K562 (cell line): ENCODE data around the gene TNRC6B. TPM values are rescaled to one million over a fixed set of nuclear protein-coding genes. Genes with fewer than 3 reads are reported as not detected.

Experiments
- ATAC-seq: fragments of 200-7000 bp; cut with Tn5 transposase; 3 replicates; pipeline ENCODE4 v1.9.1; 2020; ENCODE audit warnings: moderate library complexity
- BruUV-seq: library from RNA; stranded (reverse); fragments of 400-500 nt; replicated peaks from 2 replicates; lab custom pipeline; 2021; lab: Mats Ljungman, UMichigan
- CTCF ChIA-PET: fragments of 300-600 bp; formaldehyde crosslinking; extraction: SDS; loops from one replicate; lab custom pipeline; 2021; ENCODE audit warnings: low intra/inter-chr PET ratio; lab: Yijun Ruan, JAX
- POLR2A ChIA-PET: fragments of 300-600, 350-650 bp; sonication (Branson Sonifier 250); formaldehyde crosslinking; extraction: SDS; loops from one replicate; lab custom pipeline; 2021; ENCODE audit warnings: antibody characterized with exemption, inconsistent platforms; lab: Yijun Ruan, JAX
- DNase-seq, 4 experiments: peaks; one replicate each; pipeline versions ENCODE4 v3.0.0 to v3.0.0-alpha.2; 2011 to 2018; ENCODE audit warnings: low spot score in 3 of 4, mixed read lengths in 3 of 4; ENCODE audit errors: extremely low read depth in 1 of 4
- FAIRE-seq: peaks from 2 replicates; lab custom pipeline; 2011; peaks lifted over from hg19 to GRCh38; lab: Jason Lieb, UNC
- H2AFZ ChIP-seq: 2 replicates; pipeline ENCODE4 v1.6.0; 2011; ENCODE audit warnings: low read depth, low read length, control low read depth, inconsistent platforms
- H3K27ac ChIP-seq: fragments of 200-600 bp; 3 replicates; pipeline ENCODE4 v1.8.0; 2011; ENCODE audit warnings: low read depth, mild to moderate bottlenecking, control low read depth, inconsistent platforms, low read length, moderate library complexity, mixed read lengths; ENCODE audit errors: extremely low read depth
- H3K27me3 ChIP-seq, 2 experiments: fragments of 300-600 bp in 1 of 2; 2 replicates in 1 of 2; 3 replicates in 1 of 2; pipeline versions ENCODE4 v1.6.0 to v1.8.0; 2011; ENCODE audit warnings: inconsistent platforms in 2 of 2, low read length in 2 of 2, mild to moderate bottlenecking in 1 of 2, mixed read lengths in 1 of 2, moderate library complexity in 1 of 2; ENCODE audit not compliant: control insufficient read depth in 2 of 2, insufficient read depth in 2 of 2
- H3K36me3 ChIP-seq: fragments of 300-600 bp; 3 replicates; pipeline ENCODE4 v1.8.0; 2011; ENCODE audit warnings: mild to moderate bottlenecking, low read length, inconsistent platforms; ENCODE audit not compliant: control insufficient read depth, insufficient read depth
- H3K4me1 ChIP-seq, 2 experiments: fragments of 200-600 bp in 1 of 2; replicated peaks in 1 of 2; 2 replicates in 1 of 2; 3 replicates in 1 of 2; pipeline versions ENCODE4 v1.5.1 to v1.8.0; 2011; ENCODE audit warnings: inconsistent platforms in 2 of 2, low read length in 2 of 2, mild to moderate bottlenecking in 1 of 2, mixed read lengths in 1 of 2, moderate library complexity in 1 of 2; ENCODE audit not compliant: control insufficient read depth in 2 of 2, insufficient read depth in 2 of 2
- H3K4me2 ChIP-seq: 2 replicates; pipeline ENCODE4 v1.6.1; 2011; ENCODE audit warnings: low read length, control low read depth, inconsistent platforms, mixed read lengths; ENCODE audit not compliant: insufficient read depth
- H3K4me3 ChIP-seq: fragments of 200-600 bp; sonication (generic), shearing (Covaris generic); 2 replicates; pipeline ENCODE4 v1.5.1; 2016; ENCODE audit warnings: control low read depth, inconsistent platforms
- H3K79me2 ChIP-seq: fragments of 200-600 bp; 3 replicates; pipeline ENCODE4 v1.8.0; 2011; ENCODE audit warnings: low read length, inconsistent platforms; ENCODE audit not compliant: control insufficient read depth, insufficient read depth
- H3K9ac ChIP-seq, 2 experiments: 2 replicates each; pipeline versions ENCODE4 v1.6.0 to v1.6.1; 2011; ENCODE audit warnings: low read depth in 2 of 2, low read length in 2 of 2, control low read depth in 1 of 2, inconsistent platforms in 1 of 2, mild to moderate bottlenecking in 1 of 2, mixed read lengths in 1 of 2; ENCODE audit not compliant: insufficient read depth in 1 of 2
- H3K9me1 ChIP-seq: one replicate; pipeline ENCODE4 v1.6.0; 2011; ENCODE audit warnings: inconsistent platforms, mild to moderate bottlenecking, low read length, moderate library complexity; ENCODE audit not compliant: control insufficient read depth, insufficient read depth
- H3K9me3 ChIP-seq: replicated peaks from 2 replicates; pipeline ENCODE4 v1.5.1; 2011; ENCODE audit warnings: low read depth, low read length, inconsistent platforms; ENCODE audit not compliant: control insufficient read depth, insufficient read depth
- H4K20me1 ChIP-seq: replicated peaks from 2 replicates; pipeline ENCODE4 v1.6.1; 2011; ENCODE audit warnings: low read length, inconsistent platforms, mixed read lengths; ENCODE audit not compliant: control insufficient read depth, insufficient read depth
- NR2C1 ChIP-seq, 2 experiments: fragments of 450-650 bp; IDR thresholded peaks; 2 replicates each; pipeline ENCODE4 v1.6.1; 2017; ENCODE audit warnings: mild to moderate bottlenecking in 2 of 2, antibody characterized with exemption in 1 of 2, inconsistent platforms in 1 of 2, missing compliant biosample characterization in 1 of 2, missing genetic modification characterization in 1 of 2
- NR2C2 ChIP-seq, 2 experiments: fragments of 200-800 bp in 1 of 2; sonication (Bioruptor generic) in 1 of 2; sonication (generic) in 1 of 2; formaldehyde crosslinking in 1 of 2; IDR thresholded peaks; 2 replicates each; pipeline versions ENCODE4 v1.6.1 to v1.8.0; 2016 to 2022; ENCODE audit warnings: mild to moderate bottlenecking in 1 of 2, missing compliant biosample characterization in 1 of 2, missing genetic modification characterization in 1 of 2, missing genetic modification reagents in 1 of 2
- POLR2G ChIP-seq: fragments of 200-400 bp; formaldehyde crosslinking; IDR thresholded peaks from 2 replicates; pipeline ENCODE4 v1.6.1; 2017; ENCODE audit warnings: low read depth, mild to moderate bottlenecking, antibody characterized with exemption, low read length, moderate library complexity
- RBM22 ChIP-seq: fragments of 200-400 bp; formaldehyde crosslinking; IDR thresholded peaks from 2 replicates; pipeline ENCODE4 v1.6.1; 2018; ENCODE audit warnings: low read length, low read depth; ENCODE audit not compliant: poor library complexity, severe bottlenecking
- SAP30 ChIP-seq: fragments of 200-600 bp; sonication (generic); IDR thresholded peaks from 2 replicates; pipeline ENCODE4 v1.6.1; 2012; ENCODE audit warnings: borderline replicate concordance, low read depth, mild to moderate bottlenecking, moderate library complexity, low read length, control low read depth, inconsistent platforms; ENCODE audit not compliant: insufficient read depth, poor library complexity, severe bottlenecking
- SMARCA5 ChIP-seq: fragments of 450-650 bp; IDR thresholded peaks from 2 replicates; pipeline ENCODE4 v1.6.1; 2016
- WGBS: fragments of 100-300 bp; shearing (Covaris generic); methylation state at CpG from one replicate; pipeline ENCODE4 v1.1.6; 2016; ENCODE audit warnings: low coverage, mixed read lengths; ENCODE audit not compliant: insufficient coverage; ENCODE audit errors: missing lambda C conversion rate; 5-methylcytosine and 5-hydroxymethylcytosine counted together
- in situ Hi-C: fragments of 300-500 bp; cut with MboI; formaldehyde crosslinking; loops from 4 replicates; pipeline ENCODE4 v1.15.0; 2018; ENCODE audit warnings: inconsistent platforms, mixed read lengths
- intact Hi-C: fragments of 100-400 bp; cut with micrococcal nuclease; formaldehyde crosslinking; loops from 2 replicates; pipeline ENCODE4 v1.14.2; 2022
- polyA plus RNA-seq, 8 experiments: library from polyadenylated mRNA; depleted of rRNA in 4 of 8; stranded (reverse) in 5 of 8; unstranded in 3 of 8; fragments of >200 nt; fragmentation: Nextera tagmentation in 2 of 8; fragmentation: Illumina TruSeq in 1 of 8; extraction: Ambion mirVana in 2 of 8; extraction: Trizol in 1 of 8; gene quantifications; 2 replicates each; pipeline versions ENCODE4 v1.2.1 to v1.2.3, GENCODE V29; 2011 to 2014; ENCODE audit warnings: inconsistent platforms in 1 of 8, missing spikeins in 1 of 8
- total RNA-seq, 7 experiments: library from RNA; depleted of rRNA in 6 of 7; stranded (reverse); fragments of >200 nt in 6 of 7; fragmentation: Illumina TruSeq in 2 of 7; extraction: Trizol in 2 of 7; gene quantifications; 2 replicates each; pipeline versions ENCODE4 v1.2.1 to v1.2.3, GENCODE V29; 2011 to 2021; ENCODE audit warnings: low replicate concordance in 1 of 7

Gene TNRC6B
- total and polyA plus RNA-seq, 9 of the 15 experiments (the other 6 are each of a cell fraction or from before 2014, with no cell fraction given), result 0.96 to 18.8 (median 10.8) TPM

DNA sequence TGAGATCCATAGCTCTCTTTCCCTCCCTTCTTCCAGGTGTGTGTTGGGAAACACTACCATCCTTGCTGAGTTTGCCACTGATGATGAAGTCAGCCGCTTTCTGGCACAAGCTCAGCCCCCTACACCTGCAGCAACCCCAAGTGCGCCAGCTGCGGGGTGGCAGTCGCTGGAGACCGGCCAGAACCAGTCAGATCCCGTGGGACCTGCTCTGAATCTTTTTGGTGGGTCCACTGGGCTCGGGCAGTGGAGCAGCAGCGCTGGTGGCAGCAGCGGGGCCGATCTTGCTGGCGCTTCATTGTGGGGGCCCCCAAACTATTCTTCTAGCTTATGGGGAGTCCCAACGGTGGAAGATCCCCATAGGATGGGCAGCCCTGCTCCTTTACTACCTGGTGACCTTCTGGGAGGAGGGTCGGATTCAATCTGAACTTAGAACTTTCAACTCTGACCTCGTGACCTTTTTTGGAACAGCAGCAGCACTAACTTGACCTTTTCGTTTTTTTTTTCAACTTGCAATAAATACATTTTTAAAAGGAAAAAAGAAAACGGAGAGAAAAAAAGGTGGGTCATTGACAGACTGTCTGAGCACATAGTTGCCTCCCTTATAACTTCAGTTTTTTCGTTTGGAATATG lies 145.2 kb downstream of the TNRC6B start:
- 60% methylated on average over 6 of the region's 17 CpGs for WGBS
- Histone ChIP-seq H3K9me3 (no peaks in the 10 kb centered on the region), H3K9ac (no peak overlapping the region), H3K36me3 (peaks cover 32% of the 10 kb centered on the region; the same call in 2 of the 3 replicates), H4K20me1 (no peaks in the 10 kb centered on the region; the same call in 1 of the 2 replicates), H2AFZ (no peak overlapping the region), H3K27me3 (no peaks in the 10 kb centered on the region), H3K79me2 (no peaks in the 10 kb centered on the region), H3K4me2 (no peak overlapping the region), H3K4me3 (no peak overlapping the region), H3K27ac (no peak overlapping the region), H3K4me1 (peaks cover 12 to 18% of the 10 kb centered on the region in 2 experiments; a peak in 4 of 5 replicates), H3K9me1 (no peaks in the 10 kb centered on the region)
- ChIA-PET CTCF (no interaction called here), POLR2A (interaction anchor here (0.7 to 1.0 kb wide), 3 partner anchors 15 to 1657 kb away, joined by 3 read pairs; no protein-coding TSS in a partner anchor)
- TF ChIP-seq RBM22 (peak; percentile 66), SAP30 (no peak), NR2C1 (IDR thresholded peaks at IDR 0.05) (peak; percentile 86), NR2C1 (tag; IDR thresholded peaks at IDR 0.05) (peak; percentile 83), NR2C2 (CRISPR knock-in tag; IDR thresholded peaks at IDR 0.05) (peak; percentile 49; the same call in 1 of the 2 replicates), NR2C2 (tag; IDR thresholded peaks at IDR 0.05) (peak; percentile 81), SMARCA5 (no peak), POLR2G (peak; percentile 17; the same call in 1 of the 2 replicates)
- no peak for FAIRE-seq
- no peak for ATAC-seq
- in situ Hi-C loops, result no loop called here
- intact Hi-C loops, result no loop called here
- no peak for DNase-seq
- BruUV-seq, result no TSS peak
